Fibroblast of lung (primary cell): ENCODE measurements around the gene RHOH. TPM values are rescaled to one million over a fixed set of nuclear protein-coding genes. Genes with fewer than 3 reads are reported as not detected.

Experiments used
- DNase-seq, 2 donors: peaks; one replicate each; pipeline versions ENCODE4 v3.0.0 to v3.0.0-alpha.2; 2010; ENCODE audit warnings: low read depth in 2 of 2
- H2AFZ ChIP-seq: 2 replicates; pipeline ENCODE4 v1.5.1; 2012; ENCODE audit warnings: low read length, control low read depth, inconsistent platforms
- H3K27ac ChIP-seq: 2 replicates; pipeline ENCODE4 v1.5.1; 2011; ENCODE audit warnings: low read length, control low read depth; ENCODE audit not compliant: insufficient read depth
- H3K27me3 ChIP-seq: 2 replicates; pipeline ENCODE4 v1.5.1; 2011; ENCODE audit warnings: mild to moderate bottlenecking, low read length; ENCODE audit not compliant: control insufficient read depth, insufficient read depth
- H3K36me3 ChIP-seq: 2 replicates; pipeline ENCODE4 v1.5.1; 2011; ENCODE audit warnings: low read length; ENCODE audit not compliant: control insufficient read depth, insufficient read depth
- H3K4me1 ChIP-seq: 2 replicates; pipeline ENCODE4 v1.5.1; 2011; ENCODE audit warnings: low read length; ENCODE audit not compliant: control insufficient read depth, insufficient read depth; ENCODE audit errors: extremely low read depth
- H3K4me2 ChIP-seq: 2 replicates; pipeline ENCODE4 v1.5.1; 2011; ENCODE audit warnings: low read length, control low read depth; ENCODE audit not compliant: insufficient read depth; ENCODE audit errors: extremely low read depth
- H3K4me3 ChIP-seq, 4 experiments: fragments of 200-600 bp in 1 of 4; sonication (generic) in 1 of 4; replicated peaks in 1 of 4; 2 replicates each; pipeline ENCODE4 v1.5.1; 2011 to 2016; ENCODE audit warnings: low read length in 4 of 4, low read depth in 3 of 4, mild to moderate bottlenecking in 3 of 4, control low read depth in 2 of 4, inconsistent platforms in 1 of 4, mixed read lengths in 1 of 4; ENCODE audit not compliant: insufficient read depth in 1 of 4; ENCODE audit errors: control extremely low read depth in 1 of 4
- H3K79me2 ChIP-seq: 2 replicates; pipeline ENCODE4 v1.5.1; 2012; ENCODE audit warnings: mild to moderate bottlenecking, low read length, inconsistent platforms; ENCODE audit not compliant: control insufficient read depth, insufficient read depth
- H3K9ac ChIP-seq: 2 replicates; pipeline ENCODE4 v1.5.1; 2011; ENCODE audit warnings: mild to moderate bottlenecking, low read length, control low read depth; ENCODE audit not compliant: insufficient read depth
- H3K9me3 ChIP-seq: 2 replicates; pipeline ENCODE4 v1.5.1; 2012; ENCODE audit warnings: low read depth, low read length; ENCODE audit not compliant: control insufficient read depth, insufficient read depth
- H4K20me1 ChIP-seq: 2 replicates; pipeline ENCODE4 v1.5.1; 2011; ENCODE audit warnings: low read length; ENCODE audit not compliant: control insufficient read depth, insufficient read depth; ENCODE audit errors: extremely low read depth
- CTCF ChIP-seq, 2 donors: IDR thresholded peaks in 1 of 2; conservative IDR thresholded peaks in 1 of 2; 1 replicate in 1 of 2; 2 replicates in 1 of 2; pipeline ENCODE4 v1.5.1; 2011 to 2012; ENCODE audit warnings: low read length in 2 of 2, control low read depth in 1 of 2, inconsistent platforms in 1 of 2, low read depth in 1 of 2, mild to moderate bottlenecking in 1 of 2
- EZH2 ChIP-seq: IDR thresholded peaks from 2 replicates; pipeline ENCODE4 v1.5.1; 2012; ENCODE audit warnings: low read length, control low read depth, mild to moderate bottlenecking; ENCODE audit errors: missing control alignments
- polyA plus RNA-seq, 2 donors: library from polyadenylated mRNA; depleted of rRNA in 1 of 2; stranded (reverse) in 1 of 2; unstranded in 1 of 2; fragments of >200 nt; gene quantifications; 2 replicates each; pipeline ENCODE4 v1.2.1, GENCODE V29; 2011 to 2012; ENCODE audit warnings: missing spikeins in 1 of 2
- total RNA-seq: library from RNA; depleted of rRNA; stranded (reverse); fragments of >200 nt; gene quantifications from 2 replicates; pipeline ENCODE4 v1.2.1, GENCODE V29; 2014

Gene RHOH
- total and polyA plus RNA-seq, 2 donors (not counting 1 experiment from before 2014, with no cell fraction given): not detected

- peak overlapping the region; percentile 57 for H3K4me2 ChIP-seq
- no peaks in the 10 kb centered on the region for H3K9me3 ChIP-seq
- H3K79me2 ChIP-seq: no peaks in the 10 kb centered on the region
- no peaks in the 10 kb centered on the region for H3K4me1 ChIP-seq
- H4K20me1 ChIP-seq: no peaks in the 10 kb centered on the region
- H3K9ac ChIP-seq: no peak overlapping the region
- DNase-seq: no peak
- no peaks in the 10 kb centered on the region for H3K27me3 ChIP-seq
- TF ChIP-seq EZH2: no peak
- TF ChIP-seq CTCF (conservative IDR thresholded peaks at IDR 0.05 in 1 of 2, IDR thresholded peaks at IDR 0.05 in 1 of 2; ENCODE audit: low read depth in 1 of 2, low read length in 2 of 2): no peak
- no peak overlapping the region for H3K27ac ChIP-seq
- H3K4me3 ChIP-seq: peak overlapping the region in 3 of 4 experiments; percentile 11 to 58 (median 38)
- peak overlapping the region; percentile 60 for H2AFZ ChIP-seq
- no peaks in the 10 kb centered on the region for H3K36me3 ChIP-seq
Observed at GRCh38 chr4:40176602-40177001, 20.2 kb upstream of the RHOH start.

DNA sequence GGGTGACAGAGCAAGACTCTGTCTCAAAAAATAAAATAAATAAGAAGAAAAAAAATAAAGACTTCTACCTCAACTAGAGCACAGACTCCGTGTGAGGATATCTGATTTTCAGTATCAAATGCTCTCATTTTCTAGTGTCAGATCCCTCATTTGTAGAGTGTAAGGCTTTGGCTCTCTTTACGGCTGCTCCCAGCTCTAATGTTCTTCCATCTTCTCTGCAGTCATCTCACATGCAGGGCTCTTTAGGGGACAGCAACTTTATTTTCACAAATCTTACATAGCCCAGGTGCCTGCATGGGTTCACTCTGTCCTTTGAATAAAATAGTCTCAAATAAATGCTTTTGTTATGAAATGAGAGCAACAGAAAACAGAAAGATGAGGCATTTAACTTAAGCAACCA lies 19.2 kb upstream of the RHOH start:
- no peak for DNase-seq
- TF ChIP-seq EZH2 (no peak), CTCF (conservative IDR thresholded peaks at IDR 0.05 in 1 of 2, IDR thresholded peaks at IDR 0.05 in 1 of 2; ENCODE audit: low read depth in 1 of 2, low read length in 2 of 2) (no peak)
- H3K9me3 ChIP-seq: no peaks in the 10 kb centered on the region

DNA sequence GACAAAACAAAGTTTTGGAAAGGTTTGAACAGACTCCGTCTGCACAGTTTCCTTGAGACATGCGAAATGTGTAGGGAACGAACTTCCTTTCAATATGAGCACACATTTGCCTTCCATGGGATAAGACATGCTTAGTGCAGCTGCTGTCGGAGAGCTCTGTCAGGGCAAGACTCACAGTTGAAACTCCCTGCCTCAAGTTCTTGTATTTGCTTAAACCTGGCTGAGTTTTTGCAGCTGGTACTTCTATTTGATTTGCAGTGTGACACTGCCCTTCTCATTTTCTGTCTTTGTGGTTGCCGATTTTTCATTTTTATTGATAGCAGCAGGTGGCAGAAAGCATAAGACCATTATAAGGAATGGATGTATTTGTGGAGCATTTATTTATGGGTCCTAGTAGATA lies 18.2 kb upstream of the RHOH start:
- no peaks in the 10 kb centered on the region for H3K27me3 ChIP-seq
- H4K20me1 ChIP-seq: no peaks in the 10 kb centered on the region
- H3K27ac ChIP-seq: no peak overlapping the region
- H3K4me2 ChIP-seq: no peak overlapping the region
- TF ChIP-seq CTCF (conservative IDR thresholded peaks at IDR 0.05 in 1 of 2, IDR thresholded peaks at IDR 0.05 in 1 of 2; ENCODE audit: low read depth in 1 of 2, low read length in 2 of 2) (no peak), EZH2 (no peak)
- no peaks in the 10 kb centered on the region for H3K9me3 ChIP-seq
- H3K36me3 ChIP-seq: no peaks in the 10 kb centered on the region
- DNase-seq: no peak
- H3K9ac ChIP-seq: no peak overlapping the region
- peak overlapping the region; percentile 44 for H2AFZ ChIP-seq
- no peak overlapping the region for H3K4me3 ChIP-seq
- H3K79me2 ChIP-seq: no peaks in the 10 kb centered on the region
- H3K4me1 ChIP-seq: no peaks in the 10 kb centered on the region

More for the DNA sequence above, 19.2 kb upstream of the RHOH start:
- Histone ChIP-seq H4K20me1 (no peaks in the 10 kb centered on the region), H3K36me3 (no peaks in the 10 kb centered on the region), H3K27ac (no peak overlapping the region), H3K4me3 (no peak overlapping the region), H3K4me1 (no peaks in the 10 kb centered on the region), H3K9ac (no peak overlapping the region), H3K4me2 (no peak overlapping the region), H2AFZ (no peak overlapping the region), H3K27me3 (no peaks in the 10 kb centered on the region), H3K79me2 (no peaks in the 10 kb centered on the region)
